H1 (cell line): ENCODE measurements around the gene KIF4A. TPM values are rescaled to one million over a fixed set of nuclear protein-coding genes. Genes with fewer than 3 reads are reported as not detected.

Experiments
- CTCF ChIA-PET: fragments of 300-600 bp; sonication (Branson Sonifier 250); formaldehyde crosslinking; loops from one replicate; lab custom pipeline; 2021; ENCODE audit not compliant: partially characterized antibody; lab: Charles Lee
- POLR2A ChIA-PET: fragments of 300-600 bp; sonication (Branson Sonifier 250); formaldehyde crosslinking; loops from one replicate; lab custom pipeline; 2021; ENCODE audit warnings: inconsistent platforms; ENCODE audit not compliant: partially characterized antibody; lab: Charles Lee
- DNase-seq, 2 experiments: peaks; one replicate each; pipeline versions ENCODE4 v3.0.0 to v3.0.0-alpha.2; 2010 to 2022; ENCODE audit warnings: low spot score in 2 of 2, low read depth in 1 of 2, mixed read lengths in 1 of 2
- FAIRE-seq: peaks from 2 replicates; lab custom pipeline; 2011; peaks lifted over from hg19 to GRCh38; lab: Jason Lieb, UNC
- H2AFZ ChIP-seq: 2 replicates; pipeline ENCODE4 v1.8.1; 2012; ENCODE audit warnings: low read length, inconsistent platforms
- H2AK5ac ChIP-seq: 2 replicates; pipeline ENCODE4 v1.6.1; 2013; ENCODE audit warnings: low read depth, low read length
- H2BK120ac ChIP-seq: replicated peaks from 2 replicates; pipeline ENCODE3; 2013; ENCODE audit warnings: low read depth, low read length, inconsistent platforms
- H2BK12ac ChIP-seq: 2 replicates; pipeline ENCODE4 v1.6.1; 2013; ENCODE audit warnings: low read depth, low read length
- H2BK15ac ChIP-seq: 2 replicates; pipeline ENCODE4 v1.6.1; 2013; ENCODE audit warnings: low read length
- H2BK20ac ChIP-seq: 2 replicates; pipeline ENCODE4 v1.6.1; 2013; ENCODE audit warnings: low read length
- H2BK5ac ChIP-seq: 2 replicates; pipeline ENCODE4 v1.6.1; 2013; ENCODE audit warnings: low read depth, low read length
- H3K14ac ChIP-seq: 2 replicates; pipeline ENCODE4 v1.6.1; 2013; ENCODE audit warnings: inconsistent platforms; ENCODE audit not compliant: insufficient read length
- H3K18ac ChIP-seq: 2 replicates; pipeline ENCODE4 v1.6.1; 2013; ENCODE audit warnings: low read length; ENCODE audit errors: extremely low read depth
- H3K23ac ChIP-seq: 2 replicates; pipeline ENCODE4 v1.6.1; 2013; ENCODE audit warnings: inconsistent platforms; ENCODE audit not compliant: insufficient read length
- H3K23me2 ChIP-seq: 2 replicates; pipeline ENCODE4 v1.6.1; 2013; ENCODE audit warnings: low read depth, low read length
- H3K27ac ChIP-seq: 2 replicates; pipeline ENCODE4 v1.6.1; 2011; ENCODE audit warnings: low read depth, low read length, inconsistent platforms
- H3K27me3 ChIP-seq, 4 experiments: replicated peaks in 1 of 4; 1 replicate in 1 of 4; 2 replicates in 3 of 4; pipeline versions ENCODE4 v1.6.1 to v1.8.1; 2011 to 2013; ENCODE audit warnings: low read length in 3 of 4, mild to moderate bottlenecking in 3 of 4, inconsistent platforms in 2 of 4, mixed read lengths in 2 of 4, moderate library complexity in 1 of 4; ENCODE audit not compliant: control insufficient read depth in 3 of 4, insufficient read depth in 3 of 4; ENCODE audit errors: extremely low read depth in 1 of 4
- H3K36me3 ChIP-seq, 4 experiments: 2 replicates each; pipeline versions ENCODE4 v1.6.1 to v1.8.1; 2011 to 2013; ENCODE audit warnings: mild to moderate bottlenecking in 4 of 4, low read length in 3 of 4, moderate library complexity in 2 of 4, control low read depth in 1 of 4, inconsistent platforms in 1 of 4; ENCODE audit not compliant: insufficient read depth in 4 of 4, control insufficient read depth in 2 of 4
- H3K4ac ChIP-seq: replicated peaks from 2 replicates; pipeline ENCODE3; 2013; ENCODE audit warnings: low read length, low read depth, mixed read lengths, inconsistent platforms; ENCODE audit not compliant: insufficient read length
- H3K4me1 ChIP-seq, 4 experiments: replicated peaks in 1 of 4; 1 replicate in 1 of 4; 2 replicates in 3 of 4; pipeline versions ENCODE4 v1.6.1 to v1.8.1; 2011 to 2013; ENCODE audit warnings: low read length in 3 of 4, inconsistent platforms in 2 of 4, mixed read lengths in 1 of 4; ENCODE audit not compliant: insufficient read depth in 4 of 4, control insufficient read depth in 3 of 4
- H3K4me2 ChIP-seq, 2 experiments: 2 replicates each; pipeline versions ENCODE4 v1.6.1 to v1.8.1; 2011 to 2013; ENCODE audit warnings: low read depth in 2 of 2, low read length in 2 of 2, control low read depth in 1 of 2, inconsistent platforms in 1 of 2, mild to moderate bottlenecking in 1 of 2; ENCODE audit not compliant: insufficient read depth in 1 of 2
- H3K4me3 ChIP-seq, 4 experiments: fragments of 200-600, 300-600 bp in 1 of 4; sonication (generic), shearing (Covaris generic), sonication (Bioruptor Twin) in 1 of 4; 2 replicates each; pipeline versions ENCODE4 v1.5.1 to v1.8.1; 2011 to 2016; ENCODE audit warnings: low read length in 4 of 4, low read depth in 3 of 4, control low read depth in 2 of 4, inconsistent platforms in 2 of 4, mild to moderate bottlenecking in 2 of 4, mixed read lengths in 1 of 4, moderate library complexity in 1 of 4; ENCODE audit not compliant: insufficient read depth in 2 of 4; ENCODE audit errors: extremely low read depth in 1 of 4
- H3K56ac ChIP-seq: replicated peaks from 2 replicates; pipeline ENCODE3; 2013; ENCODE audit warnings: low read depth, mild to moderate bottlenecking, mixed read lengths, low read length, inconsistent platforms; ENCODE audit not compliant: insufficient read length
- H3K79me1 ChIP-seq: 2 replicates; pipeline ENCODE4 v1.6.1; 2013; ENCODE audit warnings: low read depth, low read length, control low read depth
- H3K79me2 ChIP-seq, 2 experiments: 2 replicates each; pipeline versions ENCODE4 v1.6.1 to v1.8.1; 2012 to 2013; ENCODE audit warnings: low read length in 2 of 2, mild to moderate bottlenecking in 2 of 2, inconsistent platforms in 1 of 2; ENCODE audit not compliant: insufficient read depth in 2 of 2, control insufficient read depth in 1 of 2
- H3K9ac ChIP-seq, 4 experiments: replicated peaks in 1 of 4; 1 replicate in 1 of 4; 2 replicates in 3 of 4; pipeline versions ENCODE4 v1.6.1 to v1.8.1; 2011 to 2013; ENCODE audit warnings: low read depth in 3 of 4, low read length in 3 of 4, control low read depth in 2 of 4, mild to moderate bottlenecking in 2 of 4, moderate library complexity in 2 of 4, inconsistent platforms in 1 of 4; ENCODE audit errors: extremely low read depth in 1 of 4
- H3K9me3 ChIP-seq, 2 experiments: 2 replicates each; pipeline versions ENCODE4 v1.6.1 to v1.8.1; 2012 to 2013; ENCODE audit warnings: mild to moderate bottlenecking in 2 of 2, moderate library complexity in 2 of 2, control low read depth in 1 of 2, inconsistent platforms in 1 of 2, low read depth in 1 of 2, low read length in 1 of 2, mixed read lengths in 1 of 2; ENCODE audit not compliant: insufficient read depth in 2 of 2
- H4K20me1 ChIP-seq, 2 experiments: replicated peaks in 1 of 2; 2 replicates each; pipeline versions ENCODE3 to v1.8.1; 2011 to 2013; ENCODE audit warnings: inconsistent platforms in 2 of 2, low read length in 2 of 2, mild to moderate bottlenecking in 1 of 2; ENCODE audit not compliant: insufficient read depth in 2 of 2, control insufficient read depth in 1 of 2
- H4K5ac ChIP-seq: 2 replicates; pipeline ENCODE4 v1.6.1; 2013; ENCODE audit warnings: low read length, low read depth, mixed read lengths, inconsistent platforms; ENCODE audit not compliant: insufficient read length
- H4K8ac ChIP-seq: 2 replicates; pipeline ENCODE4 v1.8.0; 2013; ENCODE audit warnings: mild to moderate bottlenecking, moderate library complexity, low read length, inconsistent platforms; ENCODE audit not compliant: insufficient read depth; ENCODE audit errors: extremely low read depth
- H4K91ac ChIP-seq: replicated peaks from 2 replicates; pipeline ENCODE3; 2013; ENCODE audit warnings: low read length, mixed read lengths, inconsistent platforms; ENCODE audit not compliant: insufficient read length
- CTBP2 ChIP-seq: IDR thresholded peaks from 2 replicates; pipeline ENCODE4 v1.7.0; 2011; ENCODE audit warnings: borderline replicate concordance, mild to moderate bottlenecking, moderate library complexity, mixed read lengths, low read length; ENCODE audit not compliant: insufficient read depth, insufficient read length
- MAFK ChIP-seq: IDR thresholded peaks from 2 replicates; pipeline ENCODE4 v1.6.1; 2012; ENCODE audit warnings: low read depth, mild to moderate bottlenecking, improper control_type of control experiment, low read length
- POLR2AphosphoS5 ChIP-seq: IDR thresholded peaks from 2 replicates; pipeline ENCODE4 v1.6.1; 2011; ENCODE audit warnings: low read depth, low read length
- RAD21 ChIP-seq, 2 experiments: IDR thresholded peaks in 1 of 2; conservative IDR thresholded peaks in 1 of 2; 2 replicates each; pipeline ENCODE4 v1.6.1; 2011; ENCODE audit warnings: low read depth in 2 of 2, low read length in 2 of 2, improper control_type of control experiment in 1 of 2, inconsistent platforms in 1 of 2, mild to moderate bottlenecking in 1 of 2, moderate library complexity in 1 of 2
- ZNF274 ChIP-seq: IDR thresholded peaks from 2 replicates; pipeline ENCODE4 v1.7.0; 2012; ENCODE audit warnings: low read length, borderline replicate concordance; ENCODE audit errors: extremely low read depth
- WGBS, 2 experiments: shearing (Covaris generic) in 1 of 2; methylation state at CpG; one replicate each; pipeline versions ENCODE4 v1.1.6 to v1.1.7; 2013 to 2015; ENCODE audit warnings: low lambda C conversion rate in 2 of 2, mixed read lengths in 2 of 2, inconsistent platforms in 1 of 2, low coverage in 1 of 2, missing lambda C conversion rate in 1 of 2; ENCODE audit not compliant: insufficient replicate concordance in 2 of 2, insufficient coverage in 1 of 2, insufficient read length in 1 of 2; ENCODE audit errors: extremely low coverage in 1 of 2, missing lambda C conversion rate in 1 of 2; 5-methylcytosine and 5-hydroxymethylcytosine counted together
- polyA plus RNA-seq, 7 experiments: library from polyadenylated mRNA; depleted of rRNA in 3 of 7; stranded (reverse) in 5 of 7; unstranded in 2 of 7; fragments of >200 nt in 5 of 7; fragments of 200-250 nt in 2 of 7; gene quantifications; 1 replicate in 5 of 7; 2 replicates in 1 of 7; 4 replicates in 1 of 7; pipeline versions ENCODE4 v1.2.1 to v1.2.3, GENCODE V29; 2011 to 2013; ENCODE audit warnings: missing spikeins in 2 of 7, mixed read lengths in 2 of 7
- total RNA-seq: library from RNA; stranded (reverse); fragmentation: NEBNext Ultra II Directional; extraction: Animal tissue kit (Norgen Biotek cat#: 25700); gene quantifications from 2 replicates; pipeline ENCODE4 v1.2.1, GENCODE V29; 2021
- TF ChIP-seq, protein P1 (sequence below), 3 experiments: IDR thresholded peaks; 1 replicate in 2 of 3; 2 replicates in 1 of 3; pipeline versions ENCODE4 v1.5.1 to v1.6.1; 2011; ENCODE audit warnings: low read length in 3 of 3, mild to moderate bottlenecking in 3 of 3, inconsistent platforms in 2 of 3, low read depth in 1 of 3, moderate library complexity in 1 of 3; ENCODE audit not compliant: insufficient read depth in 1 of 3; ENCODE audit errors: control extremely low read depth in 1 of 3

The KIF4A gene
- total and polyA plus RNA-seq, 2 of the 8 experiments (the other 6 are each of a cell fraction or from before 2014, with no cell fraction given), result 10.9 to 35.7 TPM

DNA sequence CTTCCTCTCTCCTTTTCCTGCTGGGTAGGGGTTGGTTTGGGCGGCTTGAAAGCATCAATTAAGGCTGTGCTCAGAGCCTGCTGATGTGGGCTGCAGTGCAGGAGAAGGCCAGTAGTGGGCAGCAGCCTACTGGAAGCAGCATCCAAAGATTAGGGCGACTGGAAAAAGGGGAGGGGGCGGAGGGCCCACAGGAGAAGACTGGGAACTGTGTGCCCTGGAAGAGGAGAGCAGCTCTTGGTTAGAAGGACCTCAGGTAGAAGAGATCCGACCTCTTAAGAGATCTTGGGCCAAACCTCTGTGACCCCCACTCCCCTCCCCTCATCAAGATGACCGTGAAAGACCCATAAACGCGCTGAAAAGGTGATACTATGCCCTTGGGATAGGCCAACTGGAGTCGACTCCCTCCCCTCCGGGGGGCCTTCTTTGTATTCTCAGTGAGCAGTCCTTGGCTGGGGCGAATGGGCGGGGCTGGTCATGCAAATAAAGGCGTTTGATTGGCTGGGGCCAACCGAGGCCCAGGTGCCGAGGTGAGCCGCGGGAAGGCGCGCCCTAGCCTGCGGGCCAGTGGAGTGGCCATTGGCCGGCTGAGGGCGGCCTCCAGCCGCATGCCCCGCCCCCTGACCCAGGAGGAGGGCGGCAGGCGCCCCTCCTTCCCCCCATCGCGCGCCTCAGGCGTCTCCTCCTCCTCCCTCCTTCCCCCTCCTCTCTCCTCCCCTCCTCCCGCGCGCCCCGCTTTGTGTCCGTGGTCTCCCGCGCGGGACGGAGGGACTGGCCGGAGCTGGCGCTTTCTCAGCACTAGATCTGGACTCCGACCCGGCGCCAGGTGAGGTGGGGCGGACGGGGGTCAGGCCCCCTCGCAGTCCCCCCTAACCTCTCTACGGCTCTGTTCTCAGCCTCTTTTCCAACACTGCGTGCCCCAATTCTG, 164.8 kb downstream of the KIF4A start:
- H3K79me2 ChIP-seq, result peaks cover 14 to 45% of the 10 kb centered on the region in 2 experiments
- peaks cover 0 to 15% (median 2%) of the 10 kb centered on the region in 4 experiments; a peak in 4 of 8 replicates for H3K36me3 ChIP-seq
- H3K23ac ChIP-seq, result no peak overlapping the region
- peak overlapping the region; percentile 51 for H4K5ac ChIP-seq
- peak overlapping the region; percentile 81 for H2BK5ac ChIP-seq
- CTCF ChIA-PET, result interaction anchor here (0.8 to 2.1 kb wide), 5 partner anchors 19 to 37 kb away, joined by 3 to 7 read pairs (median 3); partner anchors contain the start of gene GDPD2
- 0% methylated on average over 6 of the region's 48 CpGs; no CpG with 5 or more reads in 1 of the 2 experiments for WGBS, 2 experiments
- FAIRE-seq, result peak; percentile 93
- no peaks in the 10 kb centered on the region for H3K27me3 ChIP-seq
- DNase-seq, result peak; percentile 85 to 86
- no peak overlapping the region for H3K14ac ChIP-seq
- H4K8ac ChIP-seq, result peak overlapping the region; percentile 90
- peak overlapping the region; percentile 82 for H3K56ac ChIP-seq
- H3K9ac ChIP-seq, result peak overlapping the region in 3 of 4 experiments; percentile 82 to 92 (median 90); a peak in 6 of 7 replicates
- H3K18ac ChIP-seq, result peak overlapping the region; percentile 60
- peak overlapping the region; percentile 66 to 94 (median 84) for H3K4me3 ChIP-seq
- peak overlapping the region; percentile 93 for H3K27ac ChIP-seq
- H3K4me1 ChIP-seq, result peaks cover 0 to 17% (median 5%) of the 10 kb centered on the region in 4 experiments; a peak in 6 of 7 replicates
- no peak overlapping the region for H2BK15ac ChIP-seq
- peaks cover 8% of the 10 kb centered on the region for H3K23me2 ChIP-seq
- no peak overlapping the region for H2BK20ac ChIP-seq
- no peaks in the 10 kb centered on the region; the same call in 1 of the 2 replicates for H3K79me1 ChIP-seq
- H3K4ac ChIP-seq, result peak overlapping the region; percentile 78
- no peak overlapping the region for H2BK12ac ChIP-seq
- H3K9me3 ChIP-seq, result no peaks in the 10 kb centered on the region
- POLR2A ChIA-PET, result interaction anchor here (0.6 to 4.3 kb wide), 10 partner anchors 8 to 210 kb away, joined by 3 to 29 read pairs (median 3); no protein-coding TSS in a partner anchor
- H2AFZ ChIP-seq, result no peak overlapping the region; the same call in 1 of the 2 replicates
- peak overlapping the region; percentile 72 to 87 for H3K4me2 ChIP-seq
- H2AK5ac ChIP-seq, result no peak overlapping the region
- peak overlapping the region; percentile 88 for H4K91ac ChIP-seq
- H2BK120ac ChIP-seq, result peak overlapping the region; percentile 87
- peaks cover 0 to 6% of the 10 kb centered on the region in 2 experiments for H4K20me1 ChIP-seq
- TF ChIP-seq RAD21 (IDR thresholded peaks at IDR 0.05 in 1 of 2, conservative IDR thresholded peaks at IDR 0.05 in 1 of 2; ENCODE audit: low read depth in 2 of 2, low read length in 2 of 2) (peak; percentile 75 to 85), ZNF274 (no peak), MAFK (no peak), CTBP2 (peak; percentile 41), POLR2AphosphoS5 (no peak; the same call in 1 of the 2 replicates)
- TF ChIP-seq, protein P1, sequence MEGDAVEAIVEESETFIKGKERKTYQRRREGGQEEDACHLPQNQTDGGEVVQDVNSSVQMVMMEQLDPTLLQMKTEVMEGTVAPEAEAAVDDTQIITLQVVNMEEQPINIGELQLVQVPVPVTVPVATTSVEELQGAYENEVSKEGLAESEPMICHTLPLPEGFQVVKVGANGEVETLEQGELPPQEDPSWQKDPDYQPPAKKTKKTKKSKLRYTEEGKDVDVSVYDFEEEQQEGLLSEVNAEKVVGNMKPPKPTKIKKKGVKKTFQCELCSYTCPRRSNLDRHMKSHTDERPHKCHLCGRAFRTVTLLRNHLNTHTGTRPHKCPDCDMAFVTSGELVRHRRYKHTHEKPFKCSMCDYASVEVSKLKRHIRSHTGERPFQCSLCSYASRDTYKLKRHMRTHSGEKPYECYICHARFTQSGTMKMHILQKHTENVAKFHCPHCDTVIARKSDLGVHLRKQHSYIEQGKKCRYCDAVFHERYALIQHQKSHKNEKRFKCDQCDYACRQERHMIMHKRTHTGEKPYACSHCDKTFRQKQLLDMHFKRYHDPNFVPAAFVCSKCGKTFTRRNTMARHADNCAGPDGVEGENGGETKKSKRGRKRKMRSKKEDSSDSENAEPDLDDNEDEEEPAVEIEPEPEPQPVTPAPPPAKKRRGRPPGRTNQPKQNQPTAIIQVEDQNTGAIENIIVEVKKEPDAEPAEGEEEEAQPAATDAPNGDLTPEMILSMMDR (IDR thresholded peaks at IDR 0.05; ENCODE audit: control extremely low read depth in 1 of 3, insufficient read depth in 1 of 3, low read depth in 1 of 3, low read length in 3 of 3), result peak in 2 of 3 experiments; percentile 69 to 86; a peak in 3 of 4 replicates
